HepG2 (cell line): Measurements from ENCODE around the gene RNU1-1. TPM values are rescaled to one million over a fixed set of nuclear protein-coding genes. Genes with fewer than 3 reads are reported as not detected.
A peak's percentile ranks its signal among the peaks of the same experiment; 100 is the strongest.
"Not testable (repeated sequence)": the region's sequence is repeated elsewhere in the genome, so short reads cannot be mapped to it uniquely, and the experiment has no call there.

Experiments used
- ATAC-seq: fragments of 200-7000 bp; cut with Tn5 transposase; 3 replicates; pipeline ENCODE4 v1.9.1; 2020; ENCODE audit warnings: mild to moderate bottlenecking, moderate library complexity
- BruUV-seq: library from RNA; stranded (reverse); fragments of 400-500 nt; replicated peaks from 2 replicates; lab custom pipeline; 2021; lab: Mats Ljungman, UMichigan
- CTCF ChIA-PET: fragments of 300-600 bp; formaldehyde crosslinking; extraction: SDS; loops from one replicate; lab custom pipeline; 2021; ENCODE audit warnings: low total read pairs, inconsistent platforms, low intra/inter-chr PET ratio; lab: Yijun Ruan, JAX
- POLR2A ChIA-PET: fragments of 350-600 bp; sonication (Branson Sonifier 250); formaldehyde crosslinking; loops from one replicate; lab custom pipeline; 2020; ENCODE audit warnings: antibody characterized with exemption, inconsistent platforms; lab: Yijun Ruan, JAX
- DNase-seq: peaks from one replicate; pipeline ENCODE4 v3.0.0-alpha.2; 2015; ENCODE audit warnings: low spot score
- FAIRE-seq: peaks from 3 replicates; lab custom pipeline; 2011; peaks lifted over from hg19 to GRCh38; lab: Jason Lieb, UNC
- H2AFZ ChIP-seq: one replicate; pipeline ENCODE4 v1.6.1; 2011; ENCODE audit warnings: low read length, inconsistent platforms
- H3K27ac ChIP-seq: fragments of 300-600 bp; 3 replicates; pipeline ENCODE4 v1.8.0; 2011; ENCODE audit warnings: mixed run types, mild to moderate bottlenecking, mixed read lengths, low read length, inconsistent platforms; ENCODE audit not compliant: insufficient read depth; ENCODE audit errors: extremely low read length
- H3K27me3 ChIP-seq, 2 experiments: fragments of 200-600 bp in 1 of 2; 2 replicates in 1 of 2; 3 replicates in 1 of 2; pipeline versions ENCODE4 v1.6.0 to v1.8.0; 2011; ENCODE audit warnings: low read length in 2 of 2, mild to moderate bottlenecking in 2 of 2, moderate library complexity in 2 of 2, inconsistent platforms in 1 of 2; ENCODE audit not compliant: insufficient read depth in 2 of 2, control insufficient read depth in 1 of 2
- H3K36me3 ChIP-seq, 2 experiments: fragments of 200-600 bp in 1 of 2; replicated peaks in 1 of 2; 2 replicates in 1 of 2; 3 replicates in 1 of 2; pipeline versions ENCODE4 v1.5.1 to v1.8.0; 2011; ENCODE audit warnings: low read length in 2 of 2, inconsistent platforms in 1 of 2; ENCODE audit not compliant: insufficient read depth in 2 of 2, control insufficient read depth in 1 of 2
- H3K4me1 ChIP-seq: 2 replicates; pipeline ENCODE4 v1.5.1; 2012; ENCODE audit warnings: low read length, inconsistent platforms; ENCODE audit not compliant: insufficient read depth
- H3K4me2 ChIP-seq: 2 replicates; pipeline ENCODE4 v1.6.0; 2011; ENCODE audit warnings: low read depth, low read length, inconsistent platforms
- H3K4me3 ChIP-seq, 3 experiments: fragments of 200-600 bp in 1 of 3; sonication (generic), shearing (Covaris generic) in 1 of 3; replicated peaks in 1 of 3; 2 replicates each; pipeline ENCODE4 v1.5.1; 2011 to 2016; ENCODE audit warnings: low read length in 3 of 3, inconsistent platforms in 2 of 3, low read depth in 2 of 3, mild to moderate bottlenecking in 2 of 3, control low read depth in 1 of 3, mixed read lengths in 1 of 3; ENCODE audit not compliant: insufficient read depth in 1 of 3
- H3K79me2 ChIP-seq: one replicate; pipeline ENCODE4 v1.6.1; 2011; ENCODE audit warnings: low read length, inconsistent platforms; ENCODE audit not compliant: insufficient read depth
- H3K9ac ChIP-seq: 2 replicates; pipeline ENCODE4 v1.6.0; 2011; ENCODE audit warnings: mild to moderate bottlenecking, low read depth, low read length, inconsistent platforms; ENCODE audit not compliant: insufficient read depth
- H3K9me3 ChIP-seq: 2 replicates; pipeline ENCODE4 v1.5.1; 2012; ENCODE audit warnings: mild to moderate bottlenecking, low read length
- H4K20me1 ChIP-seq: 2 replicates; pipeline ENCODE4 v1.6.0; 2011; ENCODE audit warnings: inconsistent platforms, mild to moderate bottlenecking, low read length, moderate library complexity; ENCODE audit not compliant: insufficient read depth
- ARID5B ChIP-seq: IDR thresholded peaks from 2 replicates; pipeline ENCODE4 v1.4.0; 2020; ENCODE audit warnings: mild to moderate bottlenecking, missing genetic modification reagents
- CEBPG ChIP-seq: IDR thresholded peaks from 2 replicates; pipeline ENCODE4 v1.6.1; 2016
- ELF3 ChIP-seq: IDR thresholded peaks from 2 replicates; pipeline ENCODE4 v1.6.1; 2016; ENCODE audit warnings: missing genetic modification reagents, missing compliant biosample characterization
- RXRB ChIP-seq: IDR thresholded peaks from 2 replicates; pipeline ENCODE4 v1.6.1; 2016; ENCODE audit warnings: borderline replicate concordance, missing genetic modification reagents, missing compliant biosample characterization
- WGBS: methylation state at CpG from one replicate; pipeline ENCODE4 v1.1.6; 2017; ENCODE audit warnings: low lambda C conversion rate; 5-methylcytosine and 5-hydroxymethylcytosine counted together
- in situ Hi-C: cut with HindIII; loops from 2 replicates; pipeline ENCODE4 v1.10.0; 2017; ENCODE audit warnings: low pct_unique_long_range_greater_than_20kb; ENCODE audit not compliant: extremely low pct_ligation_motif_present
- intact Hi-C: fragments of 100-400 bp; cut with micrococcal nuclease; formaldehyde crosslinking; loops from one replicate; pipeline ENCODE4 v1.10.0; 2022; ENCODE audit not compliant: unreplicated experiment
- polyA plus RNA-seq, 8 experiments: library from polyadenylated mRNA; depleted of rRNA in 3 of 8; stranded (reverse) in 7 of 8; unstranded in 1 of 8; fragments of >200 nt; fragmentation: Illumina TruSeq in 4 of 8; extraction: Trizol in 4 of 8; gene quantifications; 2 replicates each; pipeline versions ENCODE4 v1.2.1 to v1.2.3, GENCODE V29; 2011 to 2016; ENCODE audit warnings: low read depth in 4 of 8, missing spikeins in 1 of 8, mixed read lengths in 1 of 8; ENCODE audit not compliant: insufficient read depth in 1 of 8
- total RNA-seq, 5 experiments: library from RNA; depleted of rRNA; stranded (reverse); fragments of >200 nt; fragmentation: Illumina TruSeq; extraction: Trizol; gene quantifications; 2 replicates each; pipeline ENCODE4 v1.2.3, GENCODE V29; 2016; ENCODE audit warnings: low read depth in 1 of 5

The RNU1-1 gene
- total and polyA plus RNA-seq, 2 of the 13 experiments (the other 11 are each of a cell fraction or from before 2014, with no cell fraction given): under 0.01 to 11,018 TPM

GRCh38 chr1:16560498-16560897 is 46.4 kb upstream of the RNU1-1 start:
- DNase-seq, CTCF ChIA-PET, H2AFZ ChIP-seq, BruUV-seq, H4K20me1 ChIP-seq, POLR2A ChIA-PET, FAIRE-seq, H3K9ac ChIP-seq, ATAC-seq, in situ Hi-C loops, H3K9me3 ChIP-seq, intact Hi-C loops, H3K27ac ChIP-seq, H3K4me2 ChIP-seq, H3K36me3 ChIP-seq, H3K27me3 ChIP-seq, H3K79me2 ChIP-seq, H3K4me3 ChIP-seq, H3K4me1 ChIP-seq: not testable (repeated sequence)
- 84% methylated on average over 5 of the region's 6 CpGs for WGBS

- POLR2A ChIA-PET, in situ Hi-C loops, CTCF ChIA-PET: not testable (repeated sequence)
These were observed 45.6 kb upstream of the RNU1-1 start for GRCh38 chr1:16559688-16560087.

GRCh38 chr1:16557034-16557433 is 42.9 kb upstream of the RNU1-1 start:
- H3K9me3 ChIP-seq, H3K9ac ChIP-seq, CTCF ChIA-PET, ATAC-seq, FAIRE-seq, H3K79me2 ChIP-seq, H4K20me1 ChIP-seq, intact Hi-C loops, POLR2A ChIA-PET, H3K4me1 ChIP-seq, H3K27me3 ChIP-seq, H3K4me3 ChIP-seq, in situ Hi-C loops, H3K4me2 ChIP-seq, H2AFZ ChIP-seq, H3K36me3 ChIP-seq, DNase-seq: not testable (repeated sequence)
- H3K27ac ChIP-seq: peak overlapping the region; percentile 43
- BruUV-seq: TSS peak; percentile 96
- 8% methylated on average over 3 of the region's 3 CpGs for WGBS
- TF ChIP-seq CEBPG (CRISPR knock-in tag): peak; percentile 52
- peak; percentile 61; the same call in 1 of the 2 replicates for TF ChIP-seq ELF3 (CRISPR knock-in tag)
- peak; percentile 40 for TF ChIP-seq ARID5B
- TF ChIP-seq RXRB: 0 out of 2 replicates have a peak, but pooled peaks have one; percentile 11

More at GRCh38 chr1:16559688-16560087, 45.6 kb upstream of the RNU1-1 start:
- H2AFZ ChIP-seq, H3K9me3 ChIP-seq, H3K9ac ChIP-seq, H3K4me3 ChIP-seq, H3K27me3 ChIP-seq, DNase-seq, H4K20me1 ChIP-seq, H3K36me3 ChIP-seq, intact Hi-C loops, H3K27ac ChIP-seq, ATAC-seq, BruUV-seq, H3K79me2 ChIP-seq, H3K4me2 ChIP-seq, H3K4me1 ChIP-seq, FAIRE-seq: not testable (repeated sequence)
- WGBS: no CpG with 5 or more reads among the region's 5 CpGs
